A549 (cell line): ENCODE measurements around the gene OCSTAMP.

ENCODE experiments used
- PBX3 ChIP-seq: IDR thresholded peaks from 2 replicates; pipeline ENCODE4 v1.6.1; 2012
- RCOR1 ChIP-seq: fragments of 150-350 bp; IDR thresholded peaks from 2 replicates; pipeline ENCODE4 v1.6.1; 2014; ENCODE audit warnings: antibody characterized with exemption, low read length, low read depth
- RFX5 ChIP-seq: fragments of 450-650 bp; IDR thresholded peaks from 2 replicates; pipeline ENCODE4 v1.7.1; 2014; ENCODE audit warnings: antibody characterized with exemption, mild to moderate bottlenecking, moderate library complexity
- TF ChIP-seq, protein P1 (sequence below): fragments of >200 bp; sonication (Bioruptor Twin); formaldehyde crosslinking; IDR thresholded peaks from 3 replicates; pipeline ENCODE4 v1.5.1; 2016

DNA sequence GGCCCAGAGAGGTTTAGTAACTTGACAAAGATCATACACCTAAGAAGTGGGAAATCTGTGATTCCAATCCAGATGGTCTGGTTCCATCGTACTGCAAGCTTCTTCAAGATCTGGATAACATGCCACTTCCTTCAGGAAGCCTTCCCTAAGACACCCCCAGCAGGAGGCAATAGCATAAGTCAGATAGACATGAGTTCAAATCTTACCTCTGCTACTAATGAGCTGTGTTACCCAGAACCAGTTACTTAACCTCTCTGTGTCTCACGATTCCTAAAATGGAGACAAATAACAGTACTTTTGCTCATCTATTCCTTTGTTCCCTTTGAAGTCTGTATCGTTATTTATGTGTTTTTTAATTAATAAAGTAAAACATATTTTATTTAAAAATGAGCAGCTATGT, 22.3 kb upstream of the OCSTAMP start:
- TF ChIP-seq, protein P1, sequence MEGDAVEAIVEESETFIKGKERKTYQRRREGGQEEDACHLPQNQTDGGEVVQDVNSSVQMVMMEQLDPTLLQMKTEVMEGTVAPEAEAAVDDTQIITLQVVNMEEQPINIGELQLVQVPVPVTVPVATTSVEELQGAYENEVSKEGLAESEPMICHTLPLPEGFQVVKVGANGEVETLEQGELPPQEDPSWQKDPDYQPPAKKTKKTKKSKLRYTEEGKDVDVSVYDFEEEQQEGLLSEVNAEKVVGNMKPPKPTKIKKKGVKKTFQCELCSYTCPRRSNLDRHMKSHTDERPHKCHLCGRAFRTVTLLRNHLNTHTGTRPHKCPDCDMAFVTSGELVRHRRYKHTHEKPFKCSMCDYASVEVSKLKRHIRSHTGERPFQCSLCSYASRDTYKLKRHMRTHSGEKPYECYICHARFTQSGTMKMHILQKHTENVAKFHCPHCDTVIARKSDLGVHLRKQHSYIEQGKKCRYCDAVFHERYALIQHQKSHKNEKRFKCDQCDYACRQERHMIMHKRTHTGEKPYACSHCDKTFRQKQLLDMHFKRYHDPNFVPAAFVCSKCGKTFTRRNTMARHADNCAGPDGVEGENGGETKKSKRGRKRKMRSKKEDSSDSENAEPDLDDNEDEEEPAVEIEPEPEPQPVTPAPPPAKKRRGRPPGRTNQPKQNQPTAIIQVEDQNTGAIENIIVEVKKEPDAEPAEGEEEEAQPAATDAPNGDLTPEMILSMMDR, result no peak
- TF ChIP-seq RCOR1 (no peak), RFX5 (no peak), PBX3 (no peak)
